Natural killer cell (primary cell): ENCODE results near the gene EVI5. TPM values are rescaled to one million over a fixed set of nuclear protein-coding genes. Genes with fewer than 3 reads are reported as not detected.
"Not testable (repeated sequence)": the region's sequence is repeated elsewhere in the genome, so short reads cannot be mapped to it uniquely, and the experiment has no call there.

Experiments used
- ATAC-seq, 3 donors: fragments of 150-1000 bp in 2 of 3; fragments of 200-7000 bp in 1 of 3; cut with Tn5 transposase; 1 replicate in 1 of 3; 2 replicates in 2 of 3; pipeline ENCODE4 v1.10.0; 2021; ENCODE audit warnings: mild to moderate bottlenecking in 2 of 3, moderate library complexity in 2 of 3
- DNase-seq, 2 donors: peaks; one replicate each; pipeline versions ENCODE4 v3.0.0 to v3.0.0-alpha.2; 2013 to 2021; ENCODE audit warnings: mixed read lengths in 1 of 2
- H3K27ac ChIP-seq: one replicate; pipeline ENCODE4 v1.5.1; 2013; ENCODE audit warnings: mild to moderate bottlenecking, low read length
- H3K27me3 ChIP-seq: one replicate; pipeline ENCODE4 v1.6.1; 2013; ENCODE audit warnings: low read length; ENCODE audit not compliant: control insufficient read depth, insufficient read depth
- H3K36me3 ChIP-seq: one replicate; pipeline ENCODE4 v1.6.1; 2013; ENCODE audit warnings: low read length; ENCODE audit not compliant: control insufficient read depth, insufficient read depth
- H3K4me1 ChIP-seq: one replicate; pipeline ENCODE4 v1.6.1; 2013; ENCODE audit warnings: low read length; ENCODE audit not compliant: control insufficient read depth, insufficient read depth
- H3K4me3 ChIP-seq: one replicate; pipeline ENCODE4 v1.5.1; 2013; ENCODE audit warnings: low read length
- H3K9me3 ChIP-seq: one replicate; pipeline ENCODE4 v1.6.1; 2013; ENCODE audit warnings: low read length; ENCODE audit not compliant: control insufficient read depth, insufficient read depth
- H3K27ac Mint-ChIP-seq, 2 donors: one replicate each; pipeline ENCODE4 v1.8.0; 2022; ENCODE audit warnings: mild to moderate bottlenecking in 2 of 2, mixed read lengths in 2 of 2, moderate library complexity in 1 of 2
- H3K27me3 Mint-ChIP-seq, 2 donors: one replicate each; pipeline ENCODE4 v1.8.0; 2022; ENCODE audit warnings: low read depth in 2 of 2, mixed read lengths in 2 of 2
- H3K36me3 Mint-ChIP-seq: one replicate; pipeline ENCODE4 v1.8.0; 2022; ENCODE audit warnings: mixed read lengths
- H3K4me1 Mint-ChIP-seq, 2 donors: one replicate each; pipeline ENCODE4 v1.8.0; 2022; ENCODE audit warnings: mixed read lengths in 2 of 2
- H3K4me3 Mint-ChIP-seq: one replicate; pipeline ENCODE4 v1.8.0; 2022; ENCODE audit warnings: mild to moderate bottlenecking, moderate library complexity, mixed read lengths
- H3K9me3 Mint-ChIP-seq, 2 donors: one replicate each; pipeline ENCODE4 v1.8.0; 2022; ENCODE audit warnings: mixed read lengths in 2 of 2
- WGBS: methylation state at CpG from one replicate; pipeline ENCODE4 v1.1.7; 2013; ENCODE audit warnings: missing lambda C conversion rate; ENCODE audit not compliant: insufficient coverage; 5-methylcytosine and 5-hydroxymethylcytosine counted together
- intact Hi-C: fragments of 100-400 bp; cut with micrococcal nuclease; formaldehyde crosslinking; loops from one replicate; pipeline ENCODE4 v1.14.2; 2022
- total RNA-seq, 4 donors: library from RNA; stranded (reverse); fragments of 120-200 nt in 1 of 4; gene quantifications; one replicate each; pipeline versions ENCODE4 v1.2.3 to v1.2.4, GENCODE V29; 2013 to 2022
- TF ChIP-seq, protein P1 (sequence below): fragments of 200-600 bp; IDR thresholded peaks from one replicate; pipeline ENCODE4 v1.8.0; 2022; ENCODE audit warnings: antibody characterized with exemption

Gene EVI5
- total RNA-seq, 3 donors from 2014 or later (not counting 1 experiment from before 2014, with no cell fraction given): 3.9 to 6.0 (median 5.5) TPM

- Mint-ChIP-seq H3K9me3 (no peaks in the 10 kb centered on the region), H3K4me3 (no peak overlapping the region), H3K36me3 (no peaks in the 10 kb centered on the region), H3K27ac (no peak overlapping the region), H3K27me3 (no peaks in the 10 kb centered on the region), H3K4me1 (peaks cover 0 to 4% of the 10 kb centered on the region in 2 donors)
- DNase-seq (no peak), ATAC-seq (no peak)
- WGBS: 100% methylated on average over 1 of the region's 2 CpGs
- no peaks in the 10 kb centered on the region for H3K9me3 ChIP-seq
- TF ChIP-seq, protein P1, sequence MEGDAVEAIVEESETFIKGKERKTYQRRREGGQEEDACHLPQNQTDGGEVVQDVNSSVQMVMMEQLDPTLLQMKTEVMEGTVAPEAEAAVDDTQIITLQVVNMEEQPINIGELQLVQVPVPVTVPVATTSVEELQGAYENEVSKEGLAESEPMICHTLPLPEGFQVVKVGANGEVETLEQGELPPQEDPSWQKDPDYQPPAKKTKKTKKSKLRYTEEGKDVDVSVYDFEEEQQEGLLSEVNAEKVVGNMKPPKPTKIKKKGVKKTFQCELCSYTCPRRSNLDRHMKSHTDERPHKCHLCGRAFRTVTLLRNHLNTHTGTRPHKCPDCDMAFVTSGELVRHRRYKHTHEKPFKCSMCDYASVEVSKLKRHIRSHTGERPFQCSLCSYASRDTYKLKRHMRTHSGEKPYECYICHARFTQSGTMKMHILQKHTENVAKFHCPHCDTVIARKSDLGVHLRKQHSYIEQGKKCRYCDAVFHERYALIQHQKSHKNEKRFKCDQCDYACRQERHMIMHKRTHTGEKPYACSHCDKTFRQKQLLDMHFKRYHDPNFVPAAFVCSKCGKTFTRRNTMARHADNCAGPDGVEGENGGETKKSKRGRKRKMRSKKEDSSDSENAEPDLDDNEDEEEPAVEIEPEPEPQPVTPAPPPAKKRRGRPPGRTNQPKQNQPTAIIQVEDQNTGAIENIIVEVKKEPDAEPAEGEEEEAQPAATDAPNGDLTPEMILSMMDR: no peak
- no peak overlapping the region for H3K4me3 ChIP-seq
- no peaks in the 10 kb centered on the region for H3K4me1 ChIP-seq
- H3K36me3 ChIP-seq: no peaks in the 10 kb centered on the region
- no peaks in the 10 kb centered on the region for H3K27me3 ChIP-seq
- intact Hi-C loops: no loop called here
- H3K27ac ChIP-seq: no peak overlapping the region
These were observed 257.2 kb downstream of the EVI5 start for GRCh38 chr1:92527670-92528069.

DNA sequence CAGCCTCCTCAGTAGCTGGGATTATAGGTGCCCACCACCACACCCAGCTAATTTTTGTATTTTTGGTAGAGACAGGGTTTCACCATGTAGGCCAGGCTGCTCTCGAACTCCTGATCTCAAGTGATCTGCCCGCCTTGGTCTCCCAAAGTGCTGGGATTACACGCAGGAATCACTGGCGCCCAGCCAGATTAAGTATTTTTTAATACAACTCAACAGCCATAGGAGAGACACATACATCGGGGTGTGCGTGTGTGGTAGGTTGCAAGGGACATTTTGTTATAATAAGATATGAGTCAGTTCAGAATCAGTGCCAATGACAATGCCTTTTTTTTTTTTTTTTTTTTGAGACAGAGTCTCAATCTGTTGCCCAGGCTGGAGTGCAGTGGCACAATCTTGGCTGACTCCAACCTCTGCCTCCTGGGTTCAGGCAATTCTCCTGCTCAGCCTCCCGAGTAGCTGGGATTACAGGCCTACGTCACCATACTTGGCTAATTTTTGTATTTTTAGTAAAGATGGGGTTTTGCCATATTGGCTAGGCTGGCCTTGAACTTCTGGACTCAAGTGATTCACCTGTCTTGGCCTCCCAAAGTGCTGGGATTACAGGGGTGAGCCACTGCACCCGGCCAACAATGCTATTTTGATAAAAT, 259.8 kb downstream of the EVI5 start:
- intact Hi-C loops, H3K4me3 ChIP-seq, H3K4me3 Mint-ChIP-seq, H3K27me3 Mint-ChIP-seq, H3K27ac ChIP-seq, H3K27me3 ChIP-seq, H3K9me3 ChIP-seq, H3K4me1 Mint-ChIP-seq, H3K36me3 Mint-ChIP-seq, H3K4me1 ChIP-seq, H3K27ac Mint-ChIP-seq, H3K36me3 ChIP-seq, DNase-seq, ATAC-seq, H3K9me3 Mint-ChIP-seq: not testable (repeated sequence)
- 99% methylated on average over 8 of the region's 9 CpGs for WGBS

- ATAC-seq: no peak
- H3K27ac ChIP-seq: no peak overlapping the region
- H3K27me3 Mint-ChIP-seq: no peaks in the 10 kb centered on the region
- no peak overlapping the region for H3K4me3 Mint-ChIP-seq
- H3K36me3 Mint-ChIP-seq: no peaks in the 10 kb centered on the region
- no CpG with 5 or more reads among the region's 2 CpGs for WGBS
- no peaks in the 10 kb centered on the region for H3K9me3 ChIP-seq
- no peak for DNase-seq
- H3K4me1 ChIP-seq: no peaks in the 10 kb centered on the region
- no peak overlapping the region for H3K4me3 ChIP-seq
- no peaks in the 10 kb centered on the region for H3K9me3 Mint-ChIP-seq
- TF ChIP-seq, protein P1: no peak
- no peaks in the 10 kb centered on the region for H3K4me1 Mint-ChIP-seq
- no peaks in the 10 kb centered on the region for H3K36me3 ChIP-seq
- no peak overlapping the region for H3K27ac Mint-ChIP-seq
- intact Hi-C loops: no loop called here
- no peaks in the 10 kb centered on the region for H3K27me3 ChIP-seq
These were observed 265.9 kb downstream of the EVI5 start for GRCh38 chr1:92519043-92519442.

DNA sequence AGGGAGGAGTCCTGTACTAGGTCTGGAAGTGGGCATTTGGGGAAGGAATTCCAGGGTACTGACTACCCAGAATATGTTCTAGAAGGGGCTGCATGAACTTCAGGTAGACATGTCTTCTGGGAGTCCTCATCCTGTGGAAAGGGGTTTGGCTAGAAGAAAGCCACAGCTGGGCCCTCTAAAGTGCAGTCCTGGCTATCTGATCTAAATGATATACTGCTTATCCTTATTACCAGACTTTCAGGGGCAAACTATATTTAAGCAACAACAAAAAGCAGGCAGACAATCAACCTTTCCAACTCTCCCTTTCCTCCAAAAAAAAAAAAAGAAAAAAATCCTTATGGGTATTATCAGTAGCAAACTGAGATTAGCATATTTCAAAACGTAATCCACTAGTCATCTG, 268.3 kb downstream of the EVI5 start:
- Mint-ChIP-seq H3K27ac (no peak overlapping the region), H3K27me3 (peaks cover 0 to 3% of the 10 kb centered on the region in 2 donors), H3K4me1 (no peaks in the 10 kb centered on the region), H3K4me3 (no peak overlapping the region), H3K36me3 (no peaks in the 10 kb centered on the region), H3K9me3 (no peaks in the 10 kb centered on the region)
- TF ChIP-seq, protein P1: no peak
- DNase-seq (no peak), ATAC-seq (no peak)
- Histone ChIP-seq H3K36me3 (no peaks in the 10 kb centered on the region), H3K4me1 (no peaks in the 10 kb centered on the region), H3K4me3 (no peak overlapping the region), H3K27ac (no peak overlapping the region), H3K9me3 (no peaks in the 10 kb centered on the region), H3K27me3 (no peaks in the 10 kb centered on the region)
- WGBS: 86% methylated on average over 1 of the region's 1 CpG
- intact Hi-C loops: no loop called here
